ENCODE data around the gene WNK2.

The WNK2 gene

DNA sequence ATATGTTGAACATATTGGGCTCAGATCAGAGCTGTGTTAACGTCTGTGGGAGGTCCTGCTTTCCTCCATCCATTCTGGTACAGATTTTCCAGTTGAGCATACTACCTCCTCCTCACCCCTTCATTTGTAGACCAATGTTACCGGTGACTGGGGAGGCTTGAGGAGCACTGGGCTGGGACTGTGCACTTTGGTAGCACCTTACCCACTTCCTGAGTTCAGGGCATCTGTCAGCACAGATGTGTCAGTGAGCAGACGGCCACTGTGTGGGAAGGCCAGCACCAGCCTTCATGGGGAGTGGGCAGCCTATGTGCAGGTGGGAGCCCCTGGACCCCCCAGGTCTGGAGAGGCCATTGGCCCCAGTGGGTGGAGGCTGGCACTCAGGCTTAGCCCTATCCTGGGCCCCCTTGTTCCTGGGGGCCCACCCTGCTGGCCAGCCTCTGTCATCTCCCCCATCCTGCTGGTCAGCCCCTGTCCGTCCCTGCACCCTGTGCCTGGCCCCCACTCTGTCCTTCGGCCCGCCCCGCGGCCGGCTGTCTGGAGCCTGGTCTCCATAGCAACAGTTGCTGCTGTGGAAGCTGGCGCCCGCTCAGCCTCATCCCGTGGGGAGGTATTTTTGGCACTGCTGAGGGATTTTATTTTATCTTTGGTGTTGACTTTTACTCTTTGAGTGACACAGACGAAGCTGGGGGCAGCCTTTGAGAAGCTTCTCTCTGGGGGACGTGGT is 21.3 kb downstream of the WNK2 start:
- Histone ChIP-seq H3K27me3 (ENCODE audit: insufficient read depth, poor library complexity, severe bottlenecking) (peaks cover 3% of the 10 kb centered on the region), H3K27ac (replicated peaks) (no peak overlapping the region), H3K4me3 (replicated peaks; ENCODE audit: insufficient read depth, low read length) (no peak overlapping the region)
- no peak for TF ChIP-seq REST (IDR thresholded peaks at IDR 0.05; ENCODE audit: insufficient replicate concordance, low read depth)
- no peak for DNase-seq (ENCODE audit: low read depth in 1 of 2, low spot score in 1 of 2)

DNA sequence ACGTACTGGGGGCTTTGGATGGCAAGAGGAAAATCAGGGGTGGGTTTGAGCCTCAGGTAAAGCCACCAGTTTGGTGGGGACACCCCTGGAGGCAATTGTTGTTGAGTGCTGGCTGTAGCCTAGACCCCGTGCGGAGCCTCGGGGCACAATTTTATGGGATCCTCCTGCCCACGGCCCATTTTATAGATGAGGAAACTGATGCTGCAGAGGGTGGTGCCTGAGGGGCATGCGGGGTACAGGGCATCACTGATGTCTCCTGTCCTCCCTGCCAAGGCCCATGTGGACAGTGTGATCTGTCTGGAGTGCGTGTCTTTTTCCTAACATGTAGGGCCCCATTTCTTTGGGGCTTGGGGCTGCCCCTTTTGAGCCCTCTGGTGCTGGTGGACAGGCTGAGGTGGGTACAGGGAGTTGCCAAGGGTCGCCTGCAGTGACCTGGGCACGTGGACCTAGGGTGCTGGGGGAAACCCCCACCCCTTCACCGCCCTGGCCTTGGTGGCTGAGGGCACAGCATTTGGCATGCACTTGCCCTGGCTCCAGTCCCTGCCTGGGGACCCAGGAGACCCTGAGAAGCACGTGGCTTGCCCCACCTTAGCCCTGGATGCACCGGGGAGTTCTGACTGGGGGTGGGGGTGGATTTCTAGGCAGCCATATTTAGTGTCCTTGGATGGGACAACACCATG is 22.1 kb downstream of the WNK2 start:
- TF ChIP-seq, protein P1, sequence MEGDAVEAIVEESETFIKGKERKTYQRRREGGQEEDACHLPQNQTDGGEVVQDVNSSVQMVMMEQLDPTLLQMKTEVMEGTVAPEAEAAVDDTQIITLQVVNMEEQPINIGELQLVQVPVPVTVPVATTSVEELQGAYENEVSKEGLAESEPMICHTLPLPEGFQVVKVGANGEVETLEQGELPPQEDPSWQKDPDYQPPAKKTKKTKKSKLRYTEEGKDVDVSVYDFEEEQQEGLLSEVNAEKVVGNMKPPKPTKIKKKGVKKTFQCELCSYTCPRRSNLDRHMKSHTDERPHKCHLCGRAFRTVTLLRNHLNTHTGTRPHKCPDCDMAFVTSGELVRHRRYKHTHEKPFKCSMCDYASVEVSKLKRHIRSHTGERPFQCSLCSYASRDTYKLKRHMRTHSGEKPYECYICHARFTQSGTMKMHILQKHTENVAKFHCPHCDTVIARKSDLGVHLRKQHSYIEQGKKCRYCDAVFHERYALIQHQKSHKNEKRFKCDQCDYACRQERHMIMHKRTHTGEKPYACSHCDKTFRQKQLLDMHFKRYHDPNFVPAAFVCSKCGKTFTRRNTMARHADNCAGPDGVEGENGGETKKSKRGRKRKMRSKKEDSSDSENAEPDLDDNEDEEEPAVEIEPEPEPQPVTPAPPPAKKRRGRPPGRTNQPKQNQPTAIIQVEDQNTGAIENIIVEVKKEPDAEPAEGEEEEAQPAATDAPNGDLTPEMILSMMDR (IDR thresholded peaks at IDR 0.05; ENCODE audit: insufficient read depth, low read length), result no peak
- TF ChIP-seq POLR2AphosphoS5 (IDR thresholded peaks at IDR 0.05; ENCODE audit: low read depth) (no peak), SPI1 (IDR thresholded peaks at IDR 0.05; ENCODE audit: borderline replicate concordance, low read depth) (no peak), GABPA (IDR thresholded peaks at IDR 0.05; ENCODE audit: low read depth) (no peak), REST (IDR thresholded peaks at IDR 0.05; ENCODE audit: insufficient replicate concordance, low read depth) (no peak)
- Histone ChIP-seq H3K4me3 (replicated peaks; ENCODE audit: insufficient read depth, low read length) (no peak overlapping the region), H3K27me3 (ENCODE audit: insufficient read depth, poor library complexity, severe bottlenecking) (peaks cover 3% of the 10 kb centered on the region), H3K27ac (replicated peaks) (no peak overlapping the region)
- DNase-seq (ENCODE audit: low read depth in 1 of 2, low spot score in 1 of 2), result no peak

- TF ChIP-seq REST (IDR thresholded peaks at IDR 0.05; ENCODE audit: insufficient replicate concordance, low read depth), result no peak
- TF ChIP-seq, protein P1 (IDR thresholded peaks at IDR 0.05; ENCODE audit: insufficient read depth, low read length), result no peak
- TF ChIP-seq GABPA (IDR thresholded peaks at IDR 0.05; ENCODE audit: low read depth), result no peak
- no peak for TF ChIP-seq POLR2AphosphoS5 (IDR thresholded peaks at IDR 0.05; ENCODE audit: low read depth)
- no peak for TF ChIP-seq SPI1 (IDR thresholded peaks at IDR 0.05; ENCODE audit: borderline replicate concordance, low read depth)
- DNase-seq (ENCODE audit: low read depth in 1 of 2, low spot score in 1 of 2), result no peak
- H3K27ac ChIP-seq (replicated peaks), result no peak overlapping the region
- H3K27me3 ChIP-seq (ENCODE audit: insufficient read depth, poor library complexity, severe bottlenecking), result peaks cover 3% of the 10 kb centered on the region
- H3K4me3 ChIP-seq (replicated peaks; ENCODE audit: insufficient read depth, low read length), result no peak overlapping the region
These were observed 22.7 kb downstream of the WNK2 start for GRCh38 chr9:93206576-93207155.

Data from HL-60 (cell line).